Fibroblast of lung (primary cell): ENCODE data around the gene SMOC2. TPM values are rescaled to one million over a fixed set of nuclear protein-coding genes. Genes with fewer than 3 reads are reported as not detected.

Experiments used
- DNase-seq, 2 donors: peaks; one replicate each; pipeline versions ENCODE4 v3.0.0 to v3.0.0-alpha.2; 2010; ENCODE audit warnings: low read depth in 2 of 2
- H2AFZ ChIP-seq: 2 replicates; pipeline ENCODE4 v1.5.1; 2012; ENCODE audit warnings: low read length, control low read depth, inconsistent platforms
- H3K27ac ChIP-seq: 2 replicates; pipeline ENCODE4 v1.5.1; 2011; ENCODE audit warnings: low read length, control low read depth; ENCODE audit not compliant: insufficient read depth
- H3K27me3 ChIP-seq: 2 replicates; pipeline ENCODE4 v1.5.1; 2011; ENCODE audit warnings: mild to moderate bottlenecking, low read length; ENCODE audit not compliant: control insufficient read depth, insufficient read depth
- H3K36me3 ChIP-seq: 2 replicates; pipeline ENCODE4 v1.5.1; 2011; ENCODE audit warnings: low read length; ENCODE audit not compliant: control insufficient read depth, insufficient read depth
- H3K4me1 ChIP-seq: 2 replicates; pipeline ENCODE4 v1.5.1; 2011; ENCODE audit warnings: low read length; ENCODE audit not compliant: control insufficient read depth, insufficient read depth; ENCODE audit errors: extremely low read depth
- H3K4me2 ChIP-seq: 2 replicates; pipeline ENCODE4 v1.5.1; 2011; ENCODE audit warnings: low read length, control low read depth; ENCODE audit not compliant: insufficient read depth; ENCODE audit errors: extremely low read depth
- H3K4me3 ChIP-seq, 4 experiments: fragments of 200-600 bp in 1 of 4; sonication (generic) in 1 of 4; replicated peaks in 1 of 4; 2 replicates each; pipeline ENCODE4 v1.5.1; 2011 to 2016; ENCODE audit warnings: low read length in 4 of 4, low read depth in 3 of 4, mild to moderate bottlenecking in 3 of 4, control low read depth in 2 of 4, inconsistent platforms in 1 of 4, mixed read lengths in 1 of 4; ENCODE audit not compliant: insufficient read depth in 1 of 4; ENCODE audit errors: control extremely low read depth in 1 of 4
- H3K79me2 ChIP-seq: 2 replicates; pipeline ENCODE4 v1.5.1; 2012; ENCODE audit warnings: mild to moderate bottlenecking, low read length, inconsistent platforms; ENCODE audit not compliant: control insufficient read depth, insufficient read depth
- H3K9ac ChIP-seq: 2 replicates; pipeline ENCODE4 v1.5.1; 2011; ENCODE audit warnings: mild to moderate bottlenecking, low read length, control low read depth; ENCODE audit not compliant: insufficient read depth
- H3K9me3 ChIP-seq: 2 replicates; pipeline ENCODE4 v1.5.1; 2012; ENCODE audit warnings: low read depth, low read length; ENCODE audit not compliant: control insufficient read depth, insufficient read depth
- H4K20me1 ChIP-seq: 2 replicates; pipeline ENCODE4 v1.5.1; 2011; ENCODE audit warnings: low read length; ENCODE audit not compliant: control insufficient read depth, insufficient read depth; ENCODE audit errors: extremely low read depth
- CTCF ChIP-seq, 2 donors: IDR thresholded peaks in 1 of 2; conservative IDR thresholded peaks in 1 of 2; 1 replicate in 1 of 2; 2 replicates in 1 of 2; pipeline ENCODE4 v1.5.1; 2011 to 2012; ENCODE audit warnings: low read length in 2 of 2, control low read depth in 1 of 2, inconsistent platforms in 1 of 2, low read depth in 1 of 2, mild to moderate bottlenecking in 1 of 2
- EZH2 ChIP-seq: IDR thresholded peaks from 2 replicates; pipeline ENCODE4 v1.5.1; 2012; ENCODE audit warnings: low read length, control low read depth, mild to moderate bottlenecking; ENCODE audit errors: missing control alignments
- polyA plus RNA-seq, 2 donors: library from polyadenylated mRNA; depleted of rRNA in 1 of 2; stranded (reverse) in 1 of 2; unstranded in 1 of 2; fragments of >200 nt; gene quantifications; 2 replicates each; pipeline ENCODE4 v1.2.1, GENCODE V29; 2011 to 2012; ENCODE audit warnings: missing spikeins in 1 of 2
- total RNA-seq: library from RNA; depleted of rRNA; stranded (reverse); fragments of >200 nt; gene quantifications from 2 replicates; pipeline ENCODE4 v1.2.1, GENCODE V29; 2014

Gene SMOC2
- total and polyA plus RNA-seq, 2 donors (not counting 1 experiment from before 2014, with no cell fraction given), result not detected

- no peaks in the 10 kb centered on the region for H3K36me3 ChIP-seq
- TF ChIP-seq EZH2 (no peak), CTCF (conservative IDR thresholded peaks at IDR 0.05 in 1 of 2, IDR thresholded peaks at IDR 0.05 in 1 of 2; ENCODE audit: low read depth in 1 of 2, low read length in 2 of 2) (no peak)
- DNase-seq, result no peak
- H2AFZ ChIP-seq, result no peak overlapping the region
- no peaks in the 10 kb centered on the region for H4K20me1 ChIP-seq
- no peaks in the 10 kb centered on the region for H3K4me1 ChIP-seq
- H3K27ac ChIP-seq, result no peak overlapping the region
- H3K4me2 ChIP-seq, result no peak overlapping the region
- no peak overlapping the region for H3K9ac ChIP-seq
- no peaks in the 10 kb centered on the region for H3K9me3 ChIP-seq
- no peaks in the 10 kb centered on the region for H3K79me2 ChIP-seq
- H3K27me3 ChIP-seq, result no peaks in the 10 kb centered on the region
- no peak overlapping the region for H3K4me3 ChIP-seq
Measured at GRCh38 chr6:168410554-168411011, 30.4 kb upstream of the SMOC2 start.

GRCh38 chr6:168411130-168411529 is 29.9 kb upstream of the SMOC2 start:
- Histone ChIP-seq H3K9ac (no peak overlapping the region), H3K27me3 (no peaks in the 10 kb centered on the region), H2AFZ (no peak overlapping the region), H3K4me1 (no peaks in the 10 kb centered on the region), H3K4me3 (no peak overlapping the region), H4K20me1 (no peaks in the 10 kb centered on the region), H3K4me2 (no peak overlapping the region), H3K79me2 (no peaks in the 10 kb centered on the region), H3K36me3 (no peaks in the 10 kb centered on the region), H3K9me3 (no peaks in the 10 kb centered on the region), H3K27ac (no peak overlapping the region)
- no peak for TF ChIP-seq EZH2
- no peak for TF ChIP-seq CTCF (conservative IDR thresholded peaks at IDR 0.05 in 1 of 2, IDR thresholded peaks at IDR 0.05 in 1 of 2; ENCODE audit: low read depth in 1 of 2, low read length in 2 of 2)
- DNase-seq, result no peak

- H2AFZ ChIP-seq, result no peak overlapping the region
- H3K79me2 ChIP-seq, result no peaks in the 10 kb centered on the region
- no peaks in the 10 kb centered on the region for H3K4me1 ChIP-seq
- H3K27ac ChIP-seq, result no peak overlapping the region
- no peaks in the 10 kb centered on the region for H3K9me3 ChIP-seq
- DNase-seq, result no peak
- H3K27me3 ChIP-seq, result no peaks in the 10 kb centered on the region
- H4K20me1 ChIP-seq, result no peaks in the 10 kb centered on the region
- no peaks in the 10 kb centered on the region for H3K36me3 ChIP-seq
- H3K4me2 ChIP-seq, result no peak overlapping the region
- TF ChIP-seq EZH2 (no peak), CTCF (conservative IDR thresholded peaks at IDR 0.05 in 1 of 2, IDR thresholded peaks at IDR 0.05 in 1 of 2; ENCODE audit: low read depth in 1 of 2, low read length in 2 of 2) (no peak)
- H3K4me3 ChIP-seq, result no peak overlapping the region
- H3K9ac ChIP-seq, result no peak overlapping the region
Measured at GRCh38 chr6:168411793-168412192, 29.2 kb upstream of the SMOC2 start.
